HG02884 (cell line): ENCODE data around the gene NEK4.

Source experiments
- ATAC-seq: cut with Tn5 transposase; IDR thresholded peaks from one replicate; pipeline ENCODE4 v1.9.1; 2021; ENCODE audit warnings: mild to moderate bottlenecking, moderate library complexity; ENCODE audit not compliant: unreplicated experiment

NEK4 gene

GRCh38 chr3:52793702-52794611 is 23.2 kb upstream of the NEK4 start:
- ATAC-seq, result no peak

- ATAC-seq, result no peak
These were observed 22.4 kb upstream of the NEK4 start for GRCh38 chr3:52792961-52793695.

GRCh38 chr3:52792413-52792812 is 21.7 kb upstream of the NEK4 start:
- ATAC-seq, result no peak

GRCh38 chr3:52791928-52792327 is 21.2 kb upstream of the NEK4 start:
- no peak for ATAC-seq

GRCh38 chr3:52791366-52791765 is 20.6 kb upstream of the NEK4 start:
- ATAC-seq, result no peak

GRCh38 chr3:52790741-52791140 is 20.0 kb upstream of the NEK4 start:
- ATAC-seq, result no peak

- ATAC-seq, result no peak
These were observed 19.6 kb upstream of the NEK4 start for GRCh38 chr3:52790337-52790736.

GRCh38 chr3:52789746-52790040 is 19.0 kb upstream of the NEK4 start:
- ATAC-seq, result no peak

- no peak for ATAC-seq
These were observed 18.4 kb upstream of the NEK4 start for GRCh38 chr3:52788890-52789745.

GRCh38 chr3:52787672-52788625 is 17.2 kb upstream of the NEK4 start:
- no peak for ATAC-seq

GRCh38 chr3:52787246-52787645 is 16.5 kb upstream of the NEK4 start:
- no peak for ATAC-seq

- ATAC-seq, result no peak
These were observed 15.8 kb upstream of the NEK4 start for GRCh38 chr3:52786330-52787215.

- no peak for ATAC-seq
These were observed 14.3 kb upstream of the NEK4 start for GRCh38 chr3:52784931-52785590.

- no peak for ATAC-seq
These were observed 13.4 kb upstream of the NEK4 start for GRCh38 chr3:52784021-52784621.

- no peak for ATAC-seq
These were observed 12.4 kb upstream of the NEK4 start for GRCh38 chr3:52783211-52783555.

GRCh38 chr3:52782412-52783210 is 11.9 kb upstream of the NEK4 start:
- ATAC-seq, result no peak

- ATAC-seq, result no peak
These were observed 11.0 kb upstream of the NEK4 start for GRCh38 chr3:52781741-52782140.
